Brain microvascular endothelial cell (primary cell): ENCODE measurements around the gene IRX3.

Experiments used
- DNase-seq: peaks from one replicate; pipeline ENCODE4 v3.0.0-alpha.2; 2020
- H3K27ac ChIP-seq: fragments of 250-450 bp; sonication (Bioruptor Pico); 2 replicates; pipeline ENCODE4 v1.5.1; 2020; ENCODE audit warnings: mild to moderate bottlenecking, moderate library complexity
- H3K27me3 ChIP-seq: fragments of 250-450 bp; sonication (Bioruptor Pico); replicated peaks from 2 replicates; pipeline ENCODE4 v1.5.1; 2020; ENCODE audit warnings: mild to moderate bottlenecking
- H3K36me3 ChIP-seq: fragments of 250-450 bp; sonication (Bioruptor Pico); replicated peaks from 2 replicates; pipeline ENCODE4 v1.5.1; 2020; ENCODE audit warnings: mild to moderate bottlenecking
- H3K4me3 ChIP-seq: 2 replicates; pipeline ENCODE4 v1.5.1; 2011; ENCODE audit warnings: low read depth, mild to moderate bottlenecking, control low read depth, low read length, moderate library complexity
- in situ Hi-C: cut with HindIII; loops from 2 replicates; pipeline ENCODE4 v1.10.0; 2017; ENCODE audit warnings: low sequenced_read_pairs, low pct_ligation_motif_present
- TF ChIP-seq, protein P1 (sequence below): IDR thresholded peaks from 2 replicates; pipeline ENCODE4 v1.5.1; 2011; ENCODE audit warnings: low read depth, mild to moderate bottlenecking, moderate library complexity, low read length, control low read depth, inconsistent platforms; ENCODE audit errors: missing control alignments

Gene IRX3

GRCh38 chr16:54290833-54291655 is 4.5 kb upstream of the IRX3 start:
- H3K27me3 ChIP-seq = peaks cover 47% of the 10 kb centered on the region
- DNase-seq = no peak
- H3K36me3 ChIP-seq = no peaks in the 10 kb centered on the region
- no peak overlapping the region for H3K27ac ChIP-seq
- in situ Hi-C loops = loop anchor here (25.0 kb wide), 1 partner anchor 646 kb away; the partner anchor contains the start of gene IRX5
- TF ChIP-seq, protein P1, sequence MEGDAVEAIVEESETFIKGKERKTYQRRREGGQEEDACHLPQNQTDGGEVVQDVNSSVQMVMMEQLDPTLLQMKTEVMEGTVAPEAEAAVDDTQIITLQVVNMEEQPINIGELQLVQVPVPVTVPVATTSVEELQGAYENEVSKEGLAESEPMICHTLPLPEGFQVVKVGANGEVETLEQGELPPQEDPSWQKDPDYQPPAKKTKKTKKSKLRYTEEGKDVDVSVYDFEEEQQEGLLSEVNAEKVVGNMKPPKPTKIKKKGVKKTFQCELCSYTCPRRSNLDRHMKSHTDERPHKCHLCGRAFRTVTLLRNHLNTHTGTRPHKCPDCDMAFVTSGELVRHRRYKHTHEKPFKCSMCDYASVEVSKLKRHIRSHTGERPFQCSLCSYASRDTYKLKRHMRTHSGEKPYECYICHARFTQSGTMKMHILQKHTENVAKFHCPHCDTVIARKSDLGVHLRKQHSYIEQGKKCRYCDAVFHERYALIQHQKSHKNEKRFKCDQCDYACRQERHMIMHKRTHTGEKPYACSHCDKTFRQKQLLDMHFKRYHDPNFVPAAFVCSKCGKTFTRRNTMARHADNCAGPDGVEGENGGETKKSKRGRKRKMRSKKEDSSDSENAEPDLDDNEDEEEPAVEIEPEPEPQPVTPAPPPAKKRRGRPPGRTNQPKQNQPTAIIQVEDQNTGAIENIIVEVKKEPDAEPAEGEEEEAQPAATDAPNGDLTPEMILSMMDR = no peak
- no peak overlapping the region for H3K4me3 ChIP-seq

DNA sequence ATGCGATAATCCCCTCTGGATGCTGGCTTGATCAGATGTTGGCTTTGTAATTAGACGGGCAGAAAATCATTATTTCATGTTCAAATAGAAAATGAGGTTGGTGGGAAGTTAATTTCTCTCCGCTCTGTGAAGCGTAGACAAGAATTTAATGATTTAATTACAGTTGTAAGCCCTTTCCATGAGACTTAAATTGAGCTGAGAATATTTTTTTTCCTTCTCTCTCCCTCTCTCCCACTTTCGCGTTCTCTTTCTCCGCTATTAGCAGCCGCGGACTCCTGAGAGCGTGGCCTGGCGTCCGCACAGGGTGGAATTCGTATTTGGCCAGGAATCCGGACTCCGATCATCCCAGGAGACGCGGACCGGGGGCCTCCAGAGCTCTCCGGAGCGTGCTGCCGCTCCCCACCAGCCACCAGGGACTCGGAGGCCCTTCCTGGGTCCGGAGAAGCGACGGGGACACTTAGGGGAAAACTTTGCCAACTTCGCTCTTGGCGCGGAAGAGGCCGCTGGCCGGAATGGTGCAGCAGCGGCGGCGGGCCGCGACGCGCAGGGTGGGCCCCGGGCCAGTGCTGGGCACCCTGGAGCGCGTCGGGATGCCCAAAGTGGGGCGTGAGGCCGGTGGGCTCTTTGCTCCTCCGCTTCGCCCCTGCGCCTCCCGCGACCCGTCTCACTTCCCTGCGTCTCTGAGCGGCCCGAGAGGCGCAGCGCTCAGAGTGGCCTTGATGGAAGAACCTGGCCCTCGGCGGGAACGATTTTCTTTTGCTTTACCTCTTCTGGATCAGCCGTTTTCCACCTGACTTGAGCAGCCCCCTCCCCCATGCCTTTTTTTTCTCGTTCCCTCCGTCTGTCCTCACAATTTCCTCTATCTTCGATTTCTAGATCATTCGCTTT is 3.6 kb upstream of the IRX3 start:
- DNase-seq = no peak
- TF ChIP-seq, protein P1 = no peak
- Histone ChIP-seq H3K36me3 (no peaks in the 10 kb centered on the region), H3K27ac (no peak overlapping the region), H3K27me3 (peaks cover 52% of the 10 kb centered on the region), H3K4me3 (no peak overlapping the region)
- in situ Hi-C loops = loop anchor here (25.0 kb wide), 1 partner anchor 647 kb away; the partner anchor contains the start of gene IRX5

GRCh38 chr16:54289242-54289944 is 2.8 kb upstream of the IRX3 start:
- H3K27me3 ChIP-seq = peaks cover 60% of the 10 kb centered on the region
- H3K4me3 ChIP-seq = no peak overlapping the region

DNA sequence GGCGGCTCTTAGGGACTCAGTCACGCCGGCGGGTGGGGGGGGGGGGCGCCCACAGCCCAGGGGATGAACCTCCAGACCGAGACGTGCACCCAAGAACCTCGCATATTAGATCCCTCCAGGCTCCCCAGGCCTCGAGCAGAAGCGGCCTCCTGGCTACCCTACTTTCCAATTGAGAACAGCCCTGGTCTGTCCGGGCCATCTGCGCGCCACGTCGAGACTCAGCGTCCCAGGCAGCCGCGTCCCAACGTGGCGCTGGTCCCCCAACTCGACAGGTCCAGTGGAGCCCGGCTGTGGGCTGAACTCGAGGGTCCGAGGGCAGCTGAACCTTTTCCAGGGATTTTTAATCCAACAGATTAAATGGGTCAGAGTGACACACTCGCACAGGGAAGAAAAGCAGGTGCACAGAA is 2.3 kb upstream of the IRX3 start:
- DNase-seq = no peak
- TF ChIP-seq, protein P1 = no peak
- no peak overlapping the region for H3K4me3 ChIP-seq
- H3K27ac ChIP-seq = no peak overlapping the region
- in situ Hi-C loops = loop anchor here (25.0 kb wide), 1 partner anchor 648 kb away; the partner anchor contains the start of gene IRX5
- no peaks in the 10 kb centered on the region for H3K36me3 ChIP-seq
- peaks cover 65% of the 10 kb centered on the region for H3K27me3 ChIP-seq

More at GRCh38 chr16:54289242-54289944, 2.8 kb upstream of the IRX3 start:
- Histone ChIP-seq H3K36me3 (no peaks in the 10 kb centered on the region), H3K27ac (no peak overlapping the region)
- no peak for DNase-seq
- TF ChIP-seq, protein P1 = no peak
- in situ Hi-C loops = loop anchor here (25.0 kb wide), 1 partner anchor 648 kb away; the partner anchor contains the start of gene IRX5

- in situ Hi-C loops = loop anchor here (25.0 kb wide), 1 partner anchor 649 kb away; the partner anchor contains the start of gene IRX5
- peaks cover 71% of the 10 kb centered on the region for H3K27me3 ChIP-seq
- H3K4me3 ChIP-seq = peak overlapping the region; percentile 64
- no peak overlapping the region for H3K27ac ChIP-seq
- DNase-seq = no peak
- no peaks in the 10 kb centered on the region for H3K36me3 ChIP-seq
- TF ChIP-seq, protein P1 = no peak
Observed at GRCh38 chr16:54288030-54288834, 1.6 kb upstream of the IRX3 start.
